Measurements from ENCODE around the gene OBSL1.

Gene OBSL1

GRCh38 chr2:219571311-219572236 lies at the start of gene OBSL1:
OBSL1 (minus strand) TSS chr2:219571539; CDS start chr2:219571232, 307 bp downstream.
- FAIRE-seq = no peak

- no peak for FAIRE-seq
These were observed 49.2 kb upstream of the OBSL1 start for GRCh38 chr2:219620546-219620945.

DNA sequence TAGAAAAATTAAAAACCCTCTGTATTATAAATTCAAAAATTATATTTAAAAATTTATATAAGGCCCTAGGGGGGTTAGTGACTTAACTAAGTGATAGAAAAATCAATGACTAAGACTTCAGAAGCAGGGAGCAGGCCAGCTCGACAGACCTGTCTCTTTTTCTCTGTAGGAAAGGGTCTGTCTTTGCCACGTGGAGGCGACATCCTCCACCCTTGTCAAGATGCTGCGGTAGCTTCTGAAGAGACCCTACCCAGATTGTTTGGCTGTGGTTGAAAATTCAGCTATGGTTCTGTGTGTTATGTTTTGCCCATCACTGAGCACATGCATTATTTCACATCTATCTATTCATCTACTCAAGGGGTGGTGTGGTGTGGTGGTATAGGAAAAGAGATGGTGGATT lies 47.9 kb upstream of the OBSL1 start:
- FAIRE-seq = no peak

GRCh38 chr2:219618733-219619122 lies 47.4 kb upstream of the OBSL1 start:
- no peak for FAIRE-seq

DNA sequence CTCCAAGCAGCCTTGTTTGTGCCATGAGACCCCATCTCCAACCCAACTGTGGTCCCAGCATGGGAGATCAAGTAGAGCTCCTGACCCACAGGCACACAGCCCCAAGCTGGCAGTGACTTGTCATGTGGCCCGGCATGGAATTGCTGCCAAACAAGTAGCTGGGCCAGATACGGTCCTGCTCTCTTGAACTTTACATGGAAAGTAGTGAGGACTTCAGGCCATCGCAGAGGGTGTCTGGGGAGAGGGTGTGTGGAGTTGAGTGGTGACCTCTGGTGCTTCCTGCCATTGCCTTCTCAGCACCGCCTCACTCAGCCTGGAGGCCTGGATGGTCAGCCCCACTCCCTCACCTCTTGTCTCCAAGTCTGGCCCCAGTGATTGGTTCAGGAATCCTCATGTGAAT lies 45.2 kb upstream of the OBSL1 start:
- FAIRE-seq = no peak

DNA sequence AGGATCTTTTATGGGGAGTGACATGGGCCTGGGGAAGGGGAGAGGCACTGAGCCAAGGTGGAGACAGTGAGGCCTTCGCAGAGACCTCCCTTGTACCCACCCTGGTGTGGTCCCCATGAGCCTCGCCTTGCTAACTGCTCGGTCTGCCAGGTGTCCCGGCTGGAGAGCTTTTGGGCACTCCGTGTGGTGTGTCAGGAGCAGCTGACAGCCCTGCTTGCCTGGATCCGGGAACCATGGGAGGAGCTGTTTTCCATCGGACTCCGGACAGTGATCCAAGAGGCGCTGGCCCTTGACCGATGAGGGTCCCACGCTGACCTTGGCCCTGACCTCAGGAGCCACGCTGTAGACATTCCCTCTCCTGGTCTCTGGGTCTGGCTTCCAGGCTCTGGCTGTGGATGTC lies 44.6 kb upstream of the OBSL1 start:
- no peak for FAIRE-seq

DNA sequence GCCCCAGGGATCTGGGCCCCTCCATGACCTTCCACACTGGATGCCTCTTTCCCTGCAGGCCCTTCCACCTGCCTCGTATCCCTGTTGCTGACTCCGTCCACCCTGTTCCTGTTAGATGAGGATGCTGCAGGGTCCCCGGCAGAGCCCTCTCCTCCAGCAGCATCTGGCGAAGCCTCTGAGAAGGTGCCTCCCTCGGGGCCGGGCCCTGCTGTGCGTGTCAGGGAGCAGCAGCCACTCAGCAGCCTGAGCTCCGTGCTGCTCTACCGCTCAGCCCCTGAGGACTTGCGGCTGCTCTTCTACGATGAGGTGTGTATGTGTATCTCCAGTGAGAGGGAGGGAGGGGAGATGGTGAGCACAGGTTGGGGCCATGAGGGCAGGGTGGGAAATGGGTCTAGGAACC lies 43.7 kb upstream of the OBSL1 start:
- no peak for FAIRE-seq

- FAIRE-seq = no peak
These were observed 42.9 kb upstream of the OBSL1 start for GRCh38 chr2:219614076-219614860.

DNA sequence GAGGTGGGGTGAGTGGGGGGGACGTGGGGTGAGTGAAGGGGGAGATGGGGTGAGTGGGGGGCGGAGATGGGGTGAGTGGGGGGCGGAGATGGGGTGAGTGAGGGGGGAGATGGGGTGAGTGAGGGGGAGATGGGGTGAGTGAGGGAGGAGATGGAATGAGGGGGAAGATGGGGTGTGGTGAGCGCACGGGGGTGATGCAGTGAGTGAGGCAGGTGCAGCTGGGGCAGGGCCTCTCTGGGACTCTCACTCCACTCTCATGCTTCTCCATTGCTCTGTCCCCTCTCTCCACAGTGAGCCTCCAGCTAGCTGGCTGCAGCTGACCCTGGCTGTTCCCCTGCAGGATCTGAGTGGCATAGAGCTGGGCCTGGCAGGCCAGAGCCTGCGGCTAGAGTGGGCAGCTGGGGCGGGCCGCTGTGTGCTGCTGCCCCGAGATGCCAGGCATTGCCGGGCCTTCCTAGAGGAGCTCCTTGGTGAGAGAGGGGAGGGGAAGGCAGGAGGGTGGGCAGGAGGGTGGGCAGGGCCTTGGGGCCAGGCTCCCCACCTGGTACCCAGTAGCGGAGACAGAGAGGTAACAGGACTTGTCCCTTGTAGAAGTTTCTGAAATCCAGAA lies 42.2 kb upstream of the OBSL1 start:
- FAIRE-seq = no peak

- no peak for FAIRE-seq
These were observed 41.4 kb upstream of the OBSL1 start for GRCh38 chr2:219612577-219613286.

GRCh38 chr2:219611866-219612576 lies 40.7 kb upstream of the OBSL1 start:
- FAIRE-seq = no peak

- no peak for FAIRE-seq
These were observed 40.0 kb upstream of the OBSL1 start for GRCh38 chr2:219611306-219611705.

GRCh38 chr2:219609149-219609750 lies 37.9 kb upstream of the OBSL1 start:
- FAIRE-seq = no peak

DNA sequence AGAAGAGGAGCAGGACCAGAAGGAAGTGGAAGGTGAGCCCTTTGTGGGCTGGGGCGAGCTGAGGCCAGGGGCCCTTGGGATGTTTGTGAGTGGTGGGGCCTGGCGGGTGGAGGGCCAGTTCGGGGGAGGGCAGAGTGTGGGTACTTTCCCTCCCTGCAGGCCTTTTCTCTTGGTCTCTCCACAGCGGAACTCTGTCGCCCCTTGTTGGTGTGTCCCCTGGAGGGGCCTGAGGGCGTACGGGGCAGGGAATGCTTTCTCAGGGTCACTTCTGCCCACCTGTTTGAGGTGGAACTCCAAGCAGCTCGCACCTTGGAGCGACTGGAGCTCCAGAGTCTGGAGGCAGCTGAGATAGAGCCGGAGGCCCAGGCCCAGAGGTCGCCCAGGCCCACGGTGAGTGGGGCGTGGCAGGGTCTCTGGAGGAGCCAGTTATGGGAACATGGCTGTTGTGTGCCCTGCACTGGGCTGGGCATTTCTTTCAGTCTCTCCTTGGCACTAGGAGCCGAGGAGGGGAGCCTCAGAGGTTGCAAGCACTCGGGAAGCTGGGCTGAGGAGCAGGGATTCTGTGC lies 37.1 kb upstream of the OBSL1 start:
- no peak for FAIRE-seq

DNA sequence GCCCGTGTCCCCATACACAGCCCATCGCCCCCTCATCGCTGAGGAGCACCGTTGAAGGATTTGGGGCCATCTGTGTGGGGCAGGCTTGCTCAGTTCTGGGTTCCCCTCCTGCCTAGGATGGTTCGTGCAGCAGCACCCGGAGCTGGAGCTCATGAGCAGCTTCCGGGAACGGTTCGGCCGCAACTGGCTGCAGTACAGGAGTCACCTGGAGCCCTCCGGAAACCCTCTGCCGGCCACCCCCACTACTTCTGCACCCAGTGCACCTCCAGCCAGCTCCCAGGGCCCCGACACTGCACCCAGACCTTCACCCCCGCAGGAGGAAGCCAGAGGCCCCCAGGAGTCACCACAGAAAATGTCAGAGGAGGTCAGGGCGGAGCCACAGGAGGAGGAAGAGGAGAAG lies 36.6 kb upstream of the OBSL1 start:
- FAIRE-seq = no peak

- no peak for FAIRE-seq
These were observed 34.2 kb upstream of the OBSL1 start for GRCh38 chr2:219605607-219605954.

- FAIRE-seq = no peak
These were observed 32.4 kb upstream of the OBSL1 start for GRCh38 chr2:219603771-219604170.

GRCh38 chr2:219598308-219599078 lies 27.2 kb upstream of the OBSL1 start:
- FAIRE-seq = no peak

DNA sequence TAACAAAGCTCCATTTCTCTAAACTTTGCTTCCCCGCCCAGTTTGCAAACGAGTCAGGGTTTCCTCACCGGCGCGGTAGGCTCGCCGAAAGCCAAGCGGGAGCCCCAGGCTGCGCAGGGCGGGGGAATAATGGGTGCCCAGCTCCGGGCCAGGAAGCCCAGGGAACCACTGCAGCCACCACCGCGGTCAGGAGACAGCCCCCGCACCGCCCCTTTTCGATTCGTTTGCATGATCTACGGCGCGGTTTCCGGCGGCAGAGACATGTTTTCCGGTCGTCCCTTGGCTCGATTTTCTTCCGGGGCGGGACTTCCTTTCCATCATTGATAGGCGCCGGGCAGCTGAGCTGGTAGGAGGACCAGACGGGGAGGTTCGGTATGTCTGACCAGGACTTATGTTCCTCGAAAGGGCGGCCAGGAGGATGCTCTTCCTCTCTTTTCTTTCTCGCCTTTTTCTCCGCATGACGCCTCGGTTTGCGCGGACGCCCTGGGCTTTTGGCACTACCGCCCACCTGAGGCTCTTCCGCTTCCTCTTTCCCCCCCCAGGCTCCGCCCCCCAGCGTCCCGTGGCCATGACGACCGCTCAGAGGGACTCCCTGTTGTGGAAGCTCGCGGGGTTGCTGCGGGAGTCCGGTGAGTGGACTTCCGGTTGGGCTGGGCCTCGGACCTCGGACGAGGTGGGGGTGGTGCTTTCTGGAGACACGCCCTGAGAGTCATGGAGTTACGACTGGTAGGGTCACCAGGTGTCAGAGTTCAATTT lies 26.4 kb upstream of the OBSL1 start, which contains the start of gene STK11IP:
STK11IP (plus strand) TSS at position 306 of the 756 bp plus-strand sequence; CDS start at position 569, 263 bp downstream.
- peak; percentile 79 for FAIRE-seq
